ENCODE results near the gene SOX11.
A peak's percentile ranks its signal among the peaks of the same experiment; 100 is the strongest.
"Not testable (repeated sequence)": the region's sequence is repeated elsewhere in the genome, so short reads cannot be mapped to it uniquely, and the experiment has no call there.

The SOX11 gene

GRCh38 chr2:5691985-5692529 is at the start of gene SOX11:
SOX11 (plus strand) TSS chr2:5692384; CDS start chr2:5692722, 338 bp downstream.
- Histone ChIP-seq H3K4me1 (ENCODE audit: control insufficient read depth in 5 of 5, insufficient read depth in 5 of 5, low read length in 5 of 5) (peaks cover 0 to 40% (median 30%) of the 10 kb centered on the region in 5 donors), H3K4me3 (ENCODE audit: low read depth in 1 of 5, low read length in 5 of 5) (peak within 1 kb of the TSS in 4 of 5 donors; percentile 8 to 51 (median 32)), H3K9me3 (ENCODE audit: control insufficient read depth in 5 of 5, low read length in 5 of 5) (no peaks in the 10 kb centered on the region), H3K27ac (ENCODE audit: low read depth, low read length) (no peak within 1 kb of the TSS), H3K27me3 (ENCODE audit: control insufficient read depth in 5 of 5, insufficient read depth in 4 of 5, low read length in 5 of 5) (peaks cover 29 to 57% (median 42%) of the 10 kb centered on the region in 5 donors), H3K9ac (ENCODE audit: low read length in 5 of 5) (no peak within 1 kb of the TSS), H3K36me3 (ENCODE audit: control insufficient read depth in 5 of 5, insufficient read depth in 5 of 5, low read length in 5 of 5) (no peaks in the 10 kb centered on the region)

GRCh38 chr2:5652734-5653133 is 39.5 kb upstream of the SOX11 start:
- H3K4me1 ChIP-seq (ENCODE audit: control insufficient read depth in 5 of 5, insufficient read depth in 5 of 5, low read length in 5 of 5); H3K9ac ChIP-seq (ENCODE audit: low read length in 5 of 5); H3K36me3 ChIP-seq (ENCODE audit: control insufficient read depth in 5 of 5, insufficient read depth in 5 of 5, low read length in 5 of 5); H3K9me3 ChIP-seq (ENCODE audit: control insufficient read depth in 5 of 5, low read length in 5 of 5); H3K4me3 ChIP-seq (ENCODE audit: low read depth in 1 of 5, low read length in 5 of 5); H3K27me3 ChIP-seq (ENCODE audit: control insufficient read depth in 5 of 5, insufficient read depth in 4 of 5, low read length in 5 of 5); H3K27ac ChIP-seq (ENCODE audit: low read depth, low read length): not testable (repeated sequence)

GRCh38 chr2:5653756-5654155 is 38.4 kb upstream of the SOX11 start:
- not testable (repeated sequence) for H3K9ac ChIP-seq (ENCODE audit: low read length in 5 of 5); H3K4me1 ChIP-seq (ENCODE audit: control insufficient read depth in 5 of 5, insufficient read depth in 5 of 5, low read length in 5 of 5); H3K27me3 ChIP-seq (ENCODE audit: control insufficient read depth in 5 of 5, insufficient read depth in 4 of 5, low read length in 5 of 5); H3K27ac ChIP-seq (ENCODE audit: low read depth, low read length); H3K36me3 ChIP-seq (ENCODE audit: control insufficient read depth in 5 of 5, insufficient read depth in 5 of 5, low read length in 5 of 5); H3K4me3 ChIP-seq (ENCODE audit: low read depth in 1 of 5, low read length in 5 of 5); H3K9me3 ChIP-seq (ENCODE audit: control insufficient read depth in 5 of 5, low read length in 5 of 5)

- Histone ChIP-seq H3K9ac (ENCODE audit: low read length in 5 of 5) (no peak overlapping the region), H3K9me3 (ENCODE audit: control insufficient read depth in 5 of 5, low read length in 5 of 5) (peaks cover 0 to 4% (median 0%) of the 10 kb centered on the region in 5 donors), H3K27ac (ENCODE audit: low read depth, low read length) (no peak overlapping the region), H3K4me1 (ENCODE audit: control insufficient read depth in 5 of 5, insufficient read depth in 5 of 5, low read length in 5 of 5) (no peaks in the 10 kb centered on the region), H3K36me3 (ENCODE audit: control insufficient read depth in 5 of 5, insufficient read depth in 5 of 5, low read length in 5 of 5) (no peaks in the 10 kb centered on the region), H3K4me3 (ENCODE audit: low read depth in 1 of 5, low read length in 5 of 5) (no peak overlapping the region), H3K27me3 (ENCODE audit: control insufficient read depth in 5 of 5, insufficient read depth in 4 of 5, low read length in 5 of 5) (no peaks in the 10 kb centered on the region)
Observed at GRCh38 chr2:5657231-5657630, 35.0 kb upstream of the SOX11 start.

GRCh38 chr2:5660591-5660990 is 31.6 kb upstream of the SOX11 start:
- Histone ChIP-seq H3K9me3 (ENCODE audit: control insufficient read depth in 5 of 5, low read length in 5 of 5) (peaks cover 0 to 4% (median 0%) of the 10 kb centered on the region in 5 donors), H3K27ac (ENCODE audit: low read depth, low read length) (no peak overlapping the region), H3K36me3 (ENCODE audit: control insufficient read depth in 5 of 5, insufficient read depth in 5 of 5, low read length in 5 of 5) (no peaks in the 10 kb centered on the region), H3K4me3 (ENCODE audit: low read depth in 1 of 5, low read length in 5 of 5) (no peak overlapping the region), H3K27me3 (ENCODE audit: control insufficient read depth in 5 of 5, insufficient read depth in 4 of 5, low read length in 5 of 5) (no peaks in the 10 kb centered on the region), H3K9ac (ENCODE audit: low read length in 5 of 5) (no peak overlapping the region), H3K4me1 (ENCODE audit: control insufficient read depth in 5 of 5, insufficient read depth in 5 of 5, low read length in 5 of 5) (no peaks in the 10 kb centered on the region)

DNA sequence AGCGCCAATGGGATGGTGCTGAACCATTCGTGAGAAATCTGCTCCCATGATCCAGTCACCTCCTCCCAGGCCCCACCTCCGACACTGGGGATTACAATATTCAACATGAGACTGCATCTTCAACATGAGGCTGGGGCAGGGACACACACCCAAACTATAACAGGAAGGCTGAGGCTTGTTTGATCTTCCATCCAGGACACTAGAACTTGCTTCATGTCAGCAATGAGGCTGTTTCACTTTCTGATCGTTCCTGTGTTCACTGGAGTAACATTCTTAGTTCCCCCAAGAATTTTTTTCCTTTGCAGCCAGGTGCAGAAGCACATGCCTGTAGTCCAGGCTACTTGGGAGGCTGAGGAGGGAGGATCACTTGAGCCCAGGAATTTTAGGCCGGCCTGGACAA is 30.8 kb upstream of the SOX11 start:
- Histone ChIP-seq H3K9me3 (ENCODE audit: control insufficient read depth in 5 of 5, low read length in 5 of 5) (peaks cover 0 to 4% (median 0%) of the 10 kb centered on the region in 5 donors), H3K27me3 (ENCODE audit: control insufficient read depth in 5 of 5, insufficient read depth in 4 of 5, low read length in 5 of 5) (peaks cover 0 to 3% (median 0%) of the 10 kb centered on the region in 5 donors), H3K36me3 (ENCODE audit: control insufficient read depth in 5 of 5, insufficient read depth in 5 of 5, low read length in 5 of 5) (no peaks in the 10 kb centered on the region), H3K9ac (ENCODE audit: low read length in 5 of 5) (no peak overlapping the region), H3K27ac (ENCODE audit: low read depth, low read length) (no peak overlapping the region), H3K4me3 (ENCODE audit: low read depth in 1 of 5, low read length in 5 of 5) (no peak overlapping the region), H3K4me1 (ENCODE audit: control insufficient read depth in 5 of 5, insufficient read depth in 5 of 5, low read length in 5 of 5) (no peaks in the 10 kb centered on the region)

- H3K27me3 ChIP-seq (ENCODE audit: control insufficient read depth in 5 of 5, insufficient read depth in 4 of 5, low read length in 5 of 5): peaks cover 0 to 5% (median 0%) of the 10 kb centered on the region in 5 donors
- H3K36me3 ChIP-seq (ENCODE audit: control insufficient read depth in 5 of 5, insufficient read depth in 5 of 5, low read length in 5 of 5): no peaks in the 10 kb centered on the region
- H3K9me3 ChIP-seq (ENCODE audit: control insufficient read depth in 5 of 5, low read length in 5 of 5): peaks cover 0 to 4% (median 0%) of the 10 kb centered on the region in 5 donors
- H3K9ac ChIP-seq (ENCODE audit: low read length in 5 of 5): no peak overlapping the region
- no peak overlapping the region for H3K4me3 ChIP-seq (ENCODE audit: low read depth in 1 of 5, low read length in 5 of 5)
- H3K27ac ChIP-seq (ENCODE audit: low read depth, low read length): no peak overlapping the region
- no peaks in the 10 kb centered on the region for H3K4me1 ChIP-seq (ENCODE audit: control insufficient read depth in 5 of 5, insufficient read depth in 5 of 5, low read length in 5 of 5)
Observed at GRCh38 chr2:5664278-5664681, 27.9 kb upstream of the SOX11 start.

DNA sequence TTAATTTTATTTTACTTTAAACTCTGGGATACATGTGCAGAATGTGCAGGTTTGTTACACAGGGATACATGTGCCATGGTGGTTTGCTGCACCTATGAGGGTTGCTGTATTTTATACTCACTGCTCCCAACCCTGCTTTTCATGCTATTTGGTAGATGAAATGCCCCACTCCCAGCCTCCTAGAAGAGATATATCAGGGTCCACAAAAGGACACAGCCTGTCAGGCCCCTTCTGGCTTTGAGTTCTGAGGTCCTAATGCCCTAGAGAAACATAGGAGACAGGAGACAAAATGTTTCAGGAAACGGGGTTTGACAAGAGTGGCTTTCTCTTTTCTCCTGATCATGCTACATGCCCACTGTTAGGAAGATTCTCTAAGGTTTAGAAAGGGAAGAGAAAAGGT is 27.1 kb upstream of the SOX11 start:
- no peak overlapping the region for H3K9ac ChIP-seq (ENCODE audit: low read length in 5 of 5)
- H3K27ac ChIP-seq (ENCODE audit: low read depth, low read length): no peak overlapping the region
- H3K27me3 ChIP-seq (ENCODE audit: control insufficient read depth in 5 of 5, insufficient read depth in 4 of 5, low read length in 5 of 5): peaks cover 0 to 5% (median 0%) of the 10 kb centered on the region in 5 donors
- peaks cover 0 to 4% (median 0%) of the 10 kb centered on the region in 5 donors for H3K9me3 ChIP-seq (ENCODE audit: control insufficient read depth in 5 of 5, low read length in 5 of 5)
- no peaks in the 10 kb centered on the region for H3K4me1 ChIP-seq (ENCODE audit: control insufficient read depth in 5 of 5, insufficient read depth in 5 of 5, low read length in 5 of 5)
- H3K4me3 ChIP-seq (ENCODE audit: low read depth in 1 of 5, low read length in 5 of 5): no peak overlapping the region
- H3K36me3 ChIP-seq (ENCODE audit: control insufficient read depth in 5 of 5, insufficient read depth in 5 of 5, low read length in 5 of 5): no peaks in the 10 kb centered on the region

DNA sequence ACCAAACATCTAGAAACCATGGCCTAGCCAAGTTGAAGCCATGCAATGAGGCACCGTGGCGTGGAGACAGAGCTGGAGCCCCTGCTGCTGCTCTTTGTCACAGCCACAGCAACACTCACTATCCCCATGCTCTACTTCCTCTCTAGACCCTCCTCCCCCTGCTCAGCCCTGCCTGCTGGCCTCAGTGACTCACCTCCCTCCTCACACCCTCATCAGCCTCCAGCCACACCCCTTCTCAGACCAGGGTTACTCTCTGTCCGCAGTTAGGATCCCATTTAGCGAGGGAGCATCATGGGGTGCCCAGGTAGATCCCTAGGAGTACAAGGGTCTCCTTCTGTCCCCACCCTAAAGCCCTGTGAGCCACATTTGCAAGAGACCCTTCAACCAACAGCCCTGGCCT is 25.4 kb upstream of the SOX11 start:
- H3K36me3 ChIP-seq (ENCODE audit: control insufficient read depth in 5 of 5, insufficient read depth in 5 of 5, low read length in 5 of 5): no peaks in the 10 kb centered on the region
- H3K4me3 ChIP-seq (ENCODE audit: low read depth in 1 of 5, low read length in 5 of 5): no peak overlapping the region
- no peaks in the 10 kb centered on the region for H3K9me3 ChIP-seq (ENCODE audit: control insufficient read depth in 5 of 5, low read length in 5 of 5)
- H3K4me1 ChIP-seq (ENCODE audit: control insufficient read depth in 5 of 5, insufficient read depth in 5 of 5, low read length in 5 of 5): no peaks in the 10 kb centered on the region
- no peak overlapping the region for H3K27ac ChIP-seq (ENCODE audit: low read depth, low read length)
- H3K9ac ChIP-seq (ENCODE audit: low read length in 5 of 5): no peak overlapping the region
- H3K27me3 ChIP-seq (ENCODE audit: control insufficient read depth in 5 of 5, insufficient read depth in 4 of 5, low read length in 5 of 5): peaks cover 0 to 7% (median 0%) of the 10 kb centered on the region in 5 donors

- H3K27me3 ChIP-seq (ENCODE audit: control insufficient read depth in 5 of 5, insufficient read depth in 4 of 5, low read length in 5 of 5); H3K36me3 ChIP-seq (ENCODE audit: control insufficient read depth in 5 of 5, insufficient read depth in 5 of 5, low read length in 5 of 5); H3K27ac ChIP-seq (ENCODE audit: low read depth, low read length); H3K4me3 ChIP-seq (ENCODE audit: low read depth in 1 of 5, low read length in 5 of 5); H3K9ac ChIP-seq (ENCODE audit: low read length in 5 of 5); H3K4me1 ChIP-seq (ENCODE audit: control insufficient read depth in 5 of 5, insufficient read depth in 5 of 5, low read length in 5 of 5); H3K9me3 ChIP-seq (ENCODE audit: control insufficient read depth in 5 of 5, low read length in 5 of 5): not testable (repeated sequence)
Observed at GRCh38 chr2:5667655-5668054, 24.5 kb upstream of the SOX11 start.

All from subcutaneous abdominal adipose tissue (tissue), 5 donors.